PC-3 (cell line): ENCODE data around the gene ST3GAL3. TPM values are rescaled to one million over a fixed set of nuclear protein-coding genes. Genes with fewer than 3 reads are reported as not detected.
A peak's percentile ranks its signal among the peaks of the same experiment; 100 is the strongest.

ENCODE experiments used
- ATAC-seq: fragments of 200-7000 bp; cut with Tn5 transposase; 2 replicates; pipeline ENCODE4 v1.9.1; 2020; ENCODE audit warnings: mild to moderate bottlenecking, moderate library complexity
- BruUV-seq: library from RNA; stranded (reverse); fragments of 400-500 nt; replicated peaks from 2 replicates; lab custom pipeline; 2021; lab: Mats Ljungman, UMichigan
- CTCF ChIA-PET: fragments of 300-600 bp; sonication (Branson Sonifier 250); formaldehyde crosslinking; loops from one replicate; lab custom pipeline; 2022; ENCODE audit warnings: antibody characterized with exemption; lab: Charles Lee
- POLR2A ChIA-PET: fragments of 300-600 bp; sonication (Branson Sonifier 250); formaldehyde crosslinking; loops from one replicate; lab custom pipeline; 2022; ENCODE audit warnings: antibody characterized with exemption; ENCODE audit not compliant: unreplicated experiment; lab: Charles Lee
- DNase-seq: peaks from one replicate; pipeline ENCODE4 v3.0.0-alpha.2; 2015
- H2AFZ ChIP-seq: fragments of 300-600 bp; sonication (generic); 2 replicates; pipeline ENCODE4 v1.6.0; 2016; ENCODE audit warnings: antibody characterized with exemption, low read length
- H3F3A ChIP-seq: fragments of 300-600 bp; sonication (generic); one replicate; pipeline ENCODE4 v1.6.0; 2017; ENCODE audit warnings: antibody characterized with exemption, low read length, control low read depth, mild to moderate bottlenecking; ENCODE audit not compliant: unreplicated experiment
- H3K27ac ChIP-seq: fragments of 300-600 bp; sonication (generic); 2 replicates; pipeline ENCODE4 v1.5.1; 2016; ENCODE audit warnings: mild to moderate bottlenecking, low read length
- H3K27me3 ChIP-seq: fragments of 300-600 bp; sonication (generic); 2 replicates; pipeline ENCODE4 v1.6.1; 2016; ENCODE audit warnings: low read length, mixed read lengths
- H3K36me3 ChIP-seq: fragments of 300-600 bp; sonication (generic); 2 replicates; pipeline ENCODE4 v1.6.1; 2016; ENCODE audit warnings: low read depth, mixed run types, low read length, mixed read lengths
- H3K4me1 ChIP-seq: fragments of 300-600 bp; sonication (generic); 2 replicates; pipeline ENCODE4 v1.5.1; 2016; ENCODE audit warnings: low read length; ENCODE audit not compliant: insufficient read depth
- H3K4me2 ChIP-seq: fragments of 300-600 bp; sonication (generic); 2 replicates; pipeline ENCODE4 v1.6.0; 2016; ENCODE audit warnings: low read length
- H3K4me3 ChIP-seq: fragments of 300-600 bp; sonication (generic); 2 replicates; pipeline ENCODE4 v1.5.1; 2016; ENCODE audit warnings: mild to moderate bottlenecking, low read length, mixed read lengths
- H3K79me2 ChIP-seq: fragments of 300-600 bp; sonication (generic); 2 replicates; pipeline ENCODE4 v1.6.1; 2017; ENCODE audit warnings: low read length, mixed read lengths
- H3K9ac ChIP-seq: fragments of 300-600 bp; sonication (generic); 2 replicates; pipeline ENCODE4 v1.6.0; 2016; ENCODE audit warnings: mild to moderate bottlenecking, low read length
- H3K9me2 ChIP-seq: fragments of 300-600 bp; sonication (generic); replicated peaks from 2 replicates; pipeline ENCODE4 v1.6.1; 2016; ENCODE audit warnings: mixed run types, low read length, mixed read lengths
- H3K9me3 ChIP-seq: fragments of 300-600 bp; sonication (generic); 2 replicates; pipeline ENCODE4 v1.6.1; 2016; ENCODE audit warnings: low read length, mixed read lengths
- H4K20me1 ChIP-seq: fragments of 300-600 bp; sonication (generic); 2 replicates; pipeline ENCODE4 v1.6.1; 2016; ENCODE audit warnings: low read length, mixed read lengths
- CTCF ChIP-seq: fragments of 300-600 bp; sonication (generic); conservative IDR thresholded peaks from 2 replicates; pipeline ENCODE4 v1.5.1; 2017; ENCODE audit warnings: antibody characterized with exemption, low read depth, mild to moderate bottlenecking, low read length
- EZH2 ChIP-seq: fragments of 300-600 bp; sonication (generic); IDR thresholded peaks from one replicate; pipeline ENCODE4 v1.6.1; 2017; ENCODE audit warnings: antibody characterized with exemption, mild to moderate bottlenecking, low read length; ENCODE audit not compliant: unreplicated experiment
- EZH2phosphoT487 ChIP-seq: fragments of 300-600 bp; sonication (generic); IDR thresholded peaks from 2 replicates; pipeline ENCODE4 v1.6.1; 2018; ENCODE audit warnings: mild to moderate bottlenecking, antibody characterized with exemption, low read length, borderline replicate concordance
- intact Hi-C: fragments of 100-400 bp; cut with micrococcal nuclease; formaldehyde crosslinking; loops from 2 replicates; pipeline ENCODE4 v1.9.0; 2023
- total RNA-seq: library from RNA; depleted of rRNA; stranded (reverse); fragments of >200 nt; gene quantifications from 2 replicates; pipeline ENCODE4 v1.2.3, GENCODE V29; 2014

ST3GAL3 gene
- total RNA-seq, 1 experiment from 2014 or later = 9.0 TPM

DNA sequence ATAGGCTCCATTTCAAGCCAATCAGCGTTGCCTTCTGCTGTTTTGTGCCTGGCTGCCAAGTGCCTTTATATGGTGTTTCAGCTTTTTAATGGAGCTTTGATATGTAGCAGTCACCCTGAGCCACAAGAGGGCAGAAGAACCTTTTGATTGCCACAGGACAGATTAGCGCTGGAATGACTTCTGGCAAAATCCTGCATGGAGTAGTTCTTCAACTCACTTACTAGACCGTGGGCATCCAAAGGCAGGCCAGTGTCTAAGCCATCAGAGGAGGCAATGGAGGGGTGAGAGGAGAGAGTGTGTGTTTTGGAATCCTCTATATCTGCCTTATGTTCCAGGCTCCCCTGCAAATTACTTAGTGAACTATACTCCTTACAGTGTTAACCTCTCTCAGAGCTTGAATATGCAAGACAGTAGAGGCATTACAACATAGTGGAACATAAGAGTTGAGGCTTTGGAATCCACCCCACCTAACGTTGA is 56.2 kb downstream of the ST3GAL3 start:
- BruUV-seq = no TSS peak
- Histone ChIP-seq H4K20me1 (no peaks in the 10 kb centered on the region), H3K9ac (no peak overlapping the region), H3K4me1 (peaks cover 8% of the 10 kb centered on the region; the same call in 1 of the 2 replicates), H3K4me3 (no peak overlapping the region), H3K79me2 (no peaks in the 10 kb centered on the region), H3K4me2 (no peak overlapping the region), H3K27ac (no peak overlapping the region), H3K9me3 (no peaks in the 10 kb centered on the region), H3F3A (no peaks in the 10 kb centered on the region), H3K27me3 (no peaks in the 10 kb centered on the region), H3K36me3 (no peaks in the 10 kb centered on the region), H2AFZ (no peak overlapping the region), H3K9me2 (no peaks in the 10 kb centered on the region)
- DNase-seq (peak; percentile 93), ATAC-seq (peak; percentile 99)
- POLR2A ChIA-PET = interaction anchor here (0.5 to 0.7 kb wide), 3 partner anchors 114 to 955 kb away, joined by 3 to 4 read pairs (median 4); partner anchors contain the start of gene KDM4A
- intact Hi-C loops = loop anchor here (1.0 to 5.0 kb wide), 5 partner anchors 59 to 274 kb away; no protein-coding TSS in a partner anchor
- CTCF ChIA-PET = interaction anchor here (0.5 to 1.5 kb wide), 15 partner anchors 20 to 273 kb away, joined by 3 to 83 read pairs (median 4); partner anchors contain the start of genes ARTN and DPH2
- peak; percentile 95 for TF ChIP-seq CTCF
- TF ChIP-seq EZH2 = no peak

DNA sequence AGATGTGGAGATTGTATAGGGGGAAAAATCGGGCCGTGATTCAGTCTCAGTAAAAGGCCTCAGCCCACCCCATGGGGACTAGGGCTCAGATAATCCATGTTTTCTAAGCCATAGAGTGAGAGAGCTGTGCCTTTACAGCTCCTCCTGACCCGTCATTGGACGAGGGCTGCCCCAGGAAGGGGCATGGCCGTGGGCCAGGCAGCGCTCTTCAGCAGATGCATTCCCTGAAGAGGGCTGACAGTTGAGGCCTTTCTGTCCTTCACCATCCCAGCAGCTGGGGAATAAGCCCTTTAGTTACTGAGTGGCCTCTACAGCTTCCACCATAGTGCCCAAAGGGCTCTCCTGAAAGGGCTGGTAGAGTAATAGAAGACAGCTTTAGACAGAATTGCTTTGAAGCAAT is 57.2 kb downstream of the ST3GAL3 start:
- POLR2A ChIA-PET = interaction anchor here (0.6 kb wide), 1 partner anchor 170 kb away, joined by 4 read pairs; no protein-coding TSS in a partner anchor
- H3K4me1 ChIP-seq = peaks cover 8% of the 10 kb centered on the region; the same call in 1 of the 2 replicates

More for the DNA sequence above, 57.2 kb downstream of the ST3GAL3 start:
- Histone ChIP-seq H3K9me3 (no peaks in the 10 kb centered on the region), H3F3A (no peaks in the 10 kb centered on the region), H3K27ac (no peak overlapping the region), H3K36me3 (no peaks in the 10 kb centered on the region), H3K4me3 (no peak overlapping the region), H3K27me3 (no peaks in the 10 kb centered on the region), H3K9me2 (no peaks in the 10 kb centered on the region), H3K9ac (no peak overlapping the region), H4K20me1 (no peaks in the 10 kb centered on the region), H3K79me2 (no peaks in the 10 kb centered on the region), H2AFZ (no peak overlapping the region), H3K4me2 (no peak overlapping the region)
- intact Hi-C loops = loop anchor here (5.0 kb wide), 1 partner anchor 273 kb away; no protein-coding TSS in a partner anchor
- DNase-seq = no peak
- no peak for ATAC-seq
- CTCF ChIA-PET = interaction anchor here (1.0 kb wide), 1 partner anchor 169 kb away, joined by 3 read pairs; the partner anchor contains the start of gene ARTN
- TF ChIP-seq CTCF (no peak), EZH2phosphoT487 (no peak), EZH2 (no peak)
- BruUV-seq = no TSS peak
